DOHH2 (cell line): ENCODE data around the gene SNIP1.

Experiments
- CTCF ChIP-seq: fragments of 200-600 bp; sonication (generic); IDR thresholded peaks from one replicate; pipeline ENCODE4 v1.5.1; 2014; ENCODE audit warnings: antibody characterized with exemption, mild to moderate bottlenecking, low read depth, low read length; ENCODE audit not compliant: poor library complexity, severe bottlenecking
- EZH2phosphoT487 ChIP-seq: fragments of 200-600 bp; sonication (generic); IDR thresholded peaks from 2 replicates; pipeline ENCODE4 v1.6.1; 2017; ENCODE audit warnings: borderline replicate concordance, mild to moderate bottlenecking, antibody characterized with exemption, low read length, moderate library complexity, mixed read lengths

GRCh38 chr1:37540036-37540785 lies 13.9 kb downstream of the SNIP1 start:
- TF ChIP-seq CTCF, result no peak
- TF ChIP-seq EZH2phosphoT487, result no peak
